PC-3 (cell line): ENCODE results near the gene UGT1A9.

Source experiments
- EZH2 ChIP-seq: fragments of 300-600 bp; sonication (generic); IDR thresholded peaks from one replicate; pipeline ENCODE4 v1.6.1; 2017; ENCODE audit warnings: antibody characterized with exemption, mild to moderate bottlenecking, low read length; ENCODE audit not compliant: unreplicated experiment
- EZH2phosphoT487 ChIP-seq: fragments of 300-600 bp; sonication (generic); IDR thresholded peaks from 2 replicates; pipeline ENCODE4 v1.6.1; 2018; ENCODE audit warnings: mild to moderate bottlenecking, antibody characterized with exemption, low read length, borderline replicate concordance
- TF ChIP-seq, protein P1 (sequence below): fragments of 300-600 bp; sonication (generic); conservative IDR thresholded peaks from 2 replicates; pipeline ENCODE4 v1.5.1; 2017; ENCODE audit warnings: antibody characterized with exemption, low read depth, mild to moderate bottlenecking, low read length

DNA sequence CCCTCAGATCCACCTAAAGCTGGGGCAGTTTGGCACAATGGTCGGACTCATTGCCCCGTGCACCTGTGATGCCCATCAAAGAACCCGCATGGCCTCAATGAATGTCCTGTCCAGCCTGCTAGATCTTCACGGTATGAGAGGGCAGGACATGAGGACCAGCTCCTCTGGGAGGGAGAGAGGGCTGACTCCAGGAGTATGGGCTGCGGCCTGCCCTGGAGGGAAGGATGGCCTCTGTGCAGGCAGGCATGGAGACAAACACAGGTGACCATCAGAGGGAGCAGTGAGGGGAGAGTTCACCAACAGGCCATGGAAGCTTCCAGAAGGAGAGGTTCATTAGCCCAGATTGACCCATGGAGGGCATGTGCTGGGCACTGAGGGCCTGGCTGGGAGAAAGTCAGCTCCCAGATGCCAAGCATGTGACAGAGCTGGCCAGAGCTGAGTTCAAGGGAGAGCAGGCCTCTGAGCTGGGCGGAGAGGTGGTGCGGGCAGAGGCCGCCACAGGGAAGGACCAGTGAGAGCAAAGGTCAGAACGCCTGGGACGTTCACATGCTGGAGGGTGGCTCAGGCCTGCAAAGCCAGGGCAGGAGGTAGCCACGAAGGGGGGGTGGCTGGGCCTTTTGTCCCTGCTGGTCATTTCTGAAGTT is 146.4 kb downstream of the UGT1A9 start:
- TF ChIP-seq, protein P1, sequence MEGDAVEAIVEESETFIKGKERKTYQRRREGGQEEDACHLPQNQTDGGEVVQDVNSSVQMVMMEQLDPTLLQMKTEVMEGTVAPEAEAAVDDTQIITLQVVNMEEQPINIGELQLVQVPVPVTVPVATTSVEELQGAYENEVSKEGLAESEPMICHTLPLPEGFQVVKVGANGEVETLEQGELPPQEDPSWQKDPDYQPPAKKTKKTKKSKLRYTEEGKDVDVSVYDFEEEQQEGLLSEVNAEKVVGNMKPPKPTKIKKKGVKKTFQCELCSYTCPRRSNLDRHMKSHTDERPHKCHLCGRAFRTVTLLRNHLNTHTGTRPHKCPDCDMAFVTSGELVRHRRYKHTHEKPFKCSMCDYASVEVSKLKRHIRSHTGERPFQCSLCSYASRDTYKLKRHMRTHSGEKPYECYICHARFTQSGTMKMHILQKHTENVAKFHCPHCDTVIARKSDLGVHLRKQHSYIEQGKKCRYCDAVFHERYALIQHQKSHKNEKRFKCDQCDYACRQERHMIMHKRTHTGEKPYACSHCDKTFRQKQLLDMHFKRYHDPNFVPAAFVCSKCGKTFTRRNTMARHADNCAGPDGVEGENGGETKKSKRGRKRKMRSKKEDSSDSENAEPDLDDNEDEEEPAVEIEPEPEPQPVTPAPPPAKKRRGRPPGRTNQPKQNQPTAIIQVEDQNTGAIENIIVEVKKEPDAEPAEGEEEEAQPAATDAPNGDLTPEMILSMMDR = no peak
- TF ChIP-seq EZH2 = no peak
- no peak for TF ChIP-seq EZH2phosphoT487
